Coronary artery (tissue), 2 donors: ENCODE measurements around the gene CYTH3.

Source experiments
- DNase-seq: peaks from one replicate; pipeline ENCODE4 v3.0.0-alpha.2; 2017; ENCODE audit warnings: low spot score
- H3K27ac ChIP-seq, 2 donors: fragments of 200-600 bp; sonication (generic); one replicate each; pipeline ENCODE4 v1.5.1; 2016 to 2019
- H3K4me3 ChIP-seq: fragments of 200-600 bp; sonication (generic); 2 replicates; pipeline ENCODE4 v1.5.1; 2016; ENCODE audit warnings: mild to moderate bottlenecking, moderate library complexity
- CTCF ChIP-seq: fragments of 200-600 bp; sonication (generic); IDR thresholded peaks from one replicate; pipeline ENCODE4 v1.5.1; 2019; ENCODE audit warnings: antibody characterized with exemption

Gene CYTH3

GRCh38 chr7:6148724-6149360 is 123.6 kb downstream of the CYTH3 start:
- no peak for DNase-seq
- no peak for TF ChIP-seq CTCF
- Histone ChIP-seq H3K4me3 (no peak overlapping the region), H3K27ac (no peak overlapping the region)

DNA sequence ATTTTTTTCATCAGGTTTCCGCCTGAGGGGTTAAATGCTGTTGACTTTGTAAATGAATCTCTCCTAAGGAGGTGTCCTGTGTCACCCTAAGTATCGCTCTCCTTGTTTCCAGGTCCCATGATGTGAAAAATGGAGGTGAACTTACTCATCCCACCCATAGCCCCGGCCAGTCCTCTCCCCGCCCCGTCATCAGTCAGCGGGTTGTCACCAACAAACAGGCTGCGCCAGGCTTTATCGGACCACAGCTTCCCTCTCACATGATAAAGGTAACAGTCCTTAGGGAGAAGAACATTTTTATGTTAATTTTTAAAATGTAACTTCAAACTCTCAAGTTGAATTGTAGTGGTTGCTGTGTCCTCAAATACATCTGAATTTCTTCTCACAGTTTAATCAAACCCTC is 124.8 kb downstream of the CYTH3 start:
- no peak for DNase-seq
- TF ChIP-seq CTCF: no peak
- H3K27ac ChIP-seq: no peak overlapping the region
- no peak overlapping the region for H3K4me3 ChIP-seq

GRCh38 chr7:6146666-6147065 is 125.8 kb downstream of the CYTH3 start:
- Histone ChIP-seq H3K27ac (no peak overlapping the region), H3K4me3 (no peak overlapping the region)
- no peak for DNase-seq
- no peak for TF ChIP-seq CTCF

DNA sequence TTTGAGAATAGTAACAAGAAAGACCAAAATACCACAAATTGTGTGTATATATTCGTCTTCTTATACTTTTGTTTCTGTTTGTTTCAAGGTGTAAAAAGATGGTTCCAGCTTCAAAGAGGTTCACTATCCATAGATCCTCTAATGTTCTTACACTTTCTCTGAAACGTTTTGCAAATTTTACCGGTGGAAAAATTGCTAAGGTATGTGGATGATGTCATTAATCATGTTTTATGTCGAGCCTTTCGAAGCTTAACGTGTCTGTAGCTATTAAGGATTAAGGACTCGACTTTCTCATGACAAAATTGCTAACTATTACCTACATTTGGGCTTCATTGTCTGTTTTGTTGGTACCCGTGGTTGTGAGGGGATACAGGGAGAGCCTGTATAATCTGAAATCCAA is 128.4 kb downstream of the CYTH3 start:
- Histone ChIP-seq H3K27ac (no peak overlapping the region), H3K4me3 (no peak overlapping the region)
- DNase-seq: no peak
- TF ChIP-seq CTCF: no peak

GRCh38 chr7:6142871-6143380 is 129.5 kb downstream of the CYTH3 start:
- no peak for TF ChIP-seq CTCF
- no peak for DNase-seq
- Histone ChIP-seq H3K27ac (no peak overlapping the region), H3K4me3 (no peak overlapping the region)

DNA sequence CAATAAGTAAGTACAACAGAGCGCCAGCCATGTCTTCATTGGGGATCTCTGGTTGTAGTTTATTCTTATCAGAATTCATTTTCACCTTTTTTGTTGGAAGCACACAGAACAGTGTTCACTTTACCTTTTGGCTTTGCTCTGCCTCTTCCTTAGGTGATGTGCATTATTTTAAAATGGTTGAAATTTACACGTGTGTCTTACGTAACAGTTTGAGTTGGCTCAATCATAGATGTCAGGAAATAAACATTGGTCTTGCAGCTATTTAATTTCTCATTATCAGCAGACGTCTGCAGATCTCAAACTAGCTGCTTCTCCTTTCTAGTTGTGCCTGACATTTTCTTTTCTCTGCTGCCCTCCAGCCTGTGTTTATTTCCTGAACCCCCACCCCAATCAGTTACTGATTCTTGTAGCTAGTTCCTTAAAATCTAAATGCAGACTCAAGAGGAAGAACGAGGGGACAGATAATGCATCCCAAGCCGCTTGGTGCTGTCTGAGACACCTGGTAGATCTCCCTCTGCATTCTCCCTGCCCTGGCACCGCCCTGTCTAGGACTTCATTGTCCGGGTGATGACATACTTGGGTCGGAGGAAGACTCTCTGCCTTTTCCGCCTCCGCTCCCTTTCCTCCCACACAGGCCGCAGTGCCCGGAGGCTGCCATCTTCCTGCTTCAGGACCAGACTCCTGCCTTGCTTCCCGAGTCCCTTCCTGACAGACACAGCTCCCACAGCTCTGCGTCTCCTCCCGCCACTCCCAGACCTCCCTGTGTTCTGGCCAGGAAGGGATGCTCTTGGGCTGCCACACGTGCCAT is 133.0 kb downstream of the CYTH3 start:
- no peak overlapping the region for H3K27ac ChIP-seq
- no peak for DNase-seq
- H3K4me3 ChIP-seq: no peak overlapping the region
- no peak for TF ChIP-seq CTCF

DNA sequence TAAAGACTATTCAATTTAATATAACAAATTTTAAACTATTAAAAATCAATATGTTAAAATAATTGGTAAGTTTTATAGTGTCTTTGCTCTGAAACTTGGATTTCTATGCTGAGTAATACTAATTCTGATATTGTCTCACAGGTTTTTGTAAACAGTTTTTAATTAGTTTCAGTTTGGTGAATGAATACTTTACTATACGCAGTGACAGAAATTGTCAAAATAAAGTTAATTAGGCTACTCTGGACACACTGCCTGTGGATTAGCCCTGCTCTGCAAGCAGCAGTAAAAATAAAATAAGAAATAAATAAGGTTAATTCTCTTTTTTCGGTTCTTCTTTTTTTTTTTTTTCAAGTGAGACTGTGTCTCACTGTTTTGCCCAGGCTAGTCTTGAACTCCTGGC is 135.9 kb downstream of the CYTH3 start:
- H3K4me3 ChIP-seq: no peak overlapping the region
- DNase-seq: no peak
- no peak for TF ChIP-seq CTCF
- no peak overlapping the region for H3K27ac ChIP-seq
